Measurements from ENCODE around the gene GABRA5.

- TF ChIP-seq CTCF (conservative IDR thresholded peaks at IDR 0.05 in 1 of 2, IDR thresholded peaks at IDR 0.05 in 1 of 2; ENCODE audit: extremely low read depth in 1 of 2, insufficient read depth in 1 of 2, low read depth in 1 of 2, low read length in 2 of 2) (no peak), EZH2 (IDR thresholded peaks at IDR 0.05; ENCODE audit: borderline replicate concordance, low read length) (no peak)
Measured at GRCh38 chr15:26852980-26853379, 13.9 kb upstream of the GABRA5 start.

All from mammary epithelial cell (primary cell).